ENCODE data around the gene TADA2A. TPM values are rescaled to one million over a fixed set of nuclear protein-coding genes. Genes with fewer than 3 reads are reported as not detected.

The TADA2A gene
- total RNA-seq, 1 donor from 2014 or later: 15.8 TPM

GRCh38 chr17:37521821-37522220 is 115.1 kb downstream of the TADA2A start:
- DNase-seq (ENCODE audit: low read depth, low spot score): no peak

- no peak for DNase-seq (ENCODE audit: low read depth, low spot score)
These were observed 117.1 kb downstream of the TADA2A start for GRCh38 chr17:37523715-37524219.

- DNase-seq (ENCODE audit: low read depth, low spot score): peak; percentile 11
These were observed 120.7 kb downstream of the TADA2A start for GRCh38 chr17:37527249-37527851.

Other genes starting within 250 kb of the TADA2A start
- not detected in 2 replicates for gene C17orf78, start 30.9 kb upstream of the TADA2A start, total RNA-seq
- gene ACACA, start 50 bp upstream of the TADA2A start, total RNA-seq: 57.0 and 62.3 TPM in 2 replicates
- 33.2 and 49.5 TPM in 2 replicates for gene DUSP14, start 83.0 kb downstream of the TADA2A start, total RNA-seq
- 12.0 and 15.1 TPM in 2 replicates for gene SYNRG, start 202.5 kb downstream of the TADA2A start, total RNA-seq
- gene DDX52, start 236.6 kb downstream of the TADA2A start, total RNA-seq: 28.6 and 48.5 TPM in 2 replicates

Measured in pulmonary artery endothelial cell (primary cell).